Thymus (tissue), 2 donors: ENCODE data around the gene AQP5. TPM values are rescaled to one million over a fixed set of nuclear protein-coding genes. Genes with fewer than 3 reads are reported as not detected.

Experiments
- polyA plus RNA-seq: library from polyadenylated mRNA; stranded (reverse); fragments of 200-250 nt; gene quantifications from one replicate; pipeline ENCODE4 v1.2.3, GENCODE V29; 2013
- total RNA-seq: library from RNA; stranded (reverse); fragments of 120-200 nt; gene quantifications from one replicate; pipeline ENCODE4 v1.2.4, GENCODE V29; 2013
- donor health status: healthy.

The AQP5 gene
- total and polyA plus RNA-seq, 2 donors, result 0.09 to 0.37 TPM

Other genes with a start within 250 kb of the AQP5 start
- 254 TPM for gene TMBIM6, start 220.3 kb upstream of the AQP5 start, total RNA-seq
- 161 TPM for gene TMBIM6, start 220.3 kb upstream of the AQP5 start, polyA plus RNA-seq
- 5.6 TPM for gene NCKAP5L, start 133.5 kb upstream of the AQP5 start, total RNA-seq
- gene NCKAP5L, start 133.5 kb upstream of the AQP5 start, polyA plus RNA-seq, result 17.5 TPM
- gene BCDIN3D, start 118.8 kb upstream of the AQP5 start, total RNA-seq, result 5.2 TPM
- gene BCDIN3D, start 118.8 kb upstream of the AQP5 start, polyA plus RNA-seq, result 7.0 TPM
- 0.24 TPM for gene FAIM2, start 58.0 kb upstream of the AQP5 start, total RNA-seq
- gene FAIM2, start 58.0 kb upstream of the AQP5 start, polyA plus RNA-seq, result 0.41 TPM
- 0.05 TPM for gene AQP2, start 11.1 kb upstream of the AQP5 start, total RNA-seq
- 0.05 TPM for gene AQP2, start 11.1 kb upstream of the AQP5 start, polyA plus RNA-seq
- not detected for gene AQP6, start 11.1 kb downstream of the AQP5 start, total RNA-seq
- gene AQP6, start 11.1 kb downstream of the AQP5 start, polyA plus RNA-seq, result under 0.01 TPM
- gene RACGAP1, start 63.6 kb downstream of the AQP5 start, total RNA-seq, result 50.1 TPM
- 9.2 TPM for gene RACGAP1, start 63.6 kb downstream of the AQP5 start, polyA plus RNA-seq
- gene ASIC1, start 95.7 kb downstream of the AQP5 start, total RNA-seq, result 1.3 TPM
- gene ASIC1, start 95.7 kb downstream of the AQP5 start, polyA plus RNA-seq, result 3.6 TPM
- gene SMARCD1, start 123.5 kb downstream of the AQP5 start, total RNA-seq, result 38.2 TPM
- gene SMARCD1, start 123.5 kb downstream of the AQP5 start, polyA plus RNA-seq, result 19.9 TPM
- gene GPD1, start 142.1 kb downstream of the AQP5 start, total RNA-seq, result 0.38 TPM
- gene GPD1, start 142.1 kb downstream of the AQP5 start, polyA plus RNA-seq, result 1.0 TPM
- gene COX14, start 150.4 kb downstream of the AQP5 start, total RNA-seq, result 72.4 TPM
- 81.4 TPM for gene COX14, start 150.4 kb downstream of the AQP5 start, polyA plus RNA-seq
- 30.7 TPM for gene CERS5, start 205.5 kb downstream of the AQP5 start, total RNA-seq
- gene CERS5, start 205.5 kb downstream of the AQP5 start, polyA plus RNA-seq, result 130 TPM